HEK293 (cell line): ENCODE data around the gene TPI1.

Source experiments
- KLF7 ChIP-seq: fragments of 450-650 bp; formaldehyde crosslinking; IDR thresholded peaks from 2 replicates; pipeline ENCODE4 v1.5.1; 2016; ENCODE audit warnings: missing biosample characterization, missing genetic modification characterization, borderline replicate concordance
- KLF9 ChIP-seq: fragments of 450-650 bp; formaldehyde crosslinking; IDR thresholded peaks from 2 replicates; pipeline ENCODE4 v1.5.1; 2016; ENCODE audit warnings: missing biosample characterization, missing genetic modification characterization, low read depth
- MYNN ChIP-seq: fragments of 450-650 bp; formaldehyde crosslinking; IDR thresholded peaks from 2 replicates; pipeline ENCODE4 v1.5.1; 2016; ENCODE audit warnings: missing biosample characterization, missing genetic modification characterization, borderline replicate concordance
- TCF7L2 ChIP-seq: IDR thresholded peaks from 2 replicates; pipeline ENCODE4 v1.6.1; 2011; ENCODE audit warnings: low read depth, mild to moderate bottlenecking, inconsistent platforms, low read length, moderate library complexity, borderline replicate concordance
- ZFP37 ChIP-seq: fragments of 450-650 bp; formaldehyde crosslinking; IDR thresholded peaks from 2 replicates; pipeline ENCODE4 v1.5.1; 2016; ENCODE audit warnings: missing biosample characterization, missing genetic modification characterization
- ZNF133 ChIP-seq: fragments of 450-650 bp; formaldehyde crosslinking; IDR thresholded peaks from 2 replicates; pipeline ENCODE4 v1.5.1; 2016; ENCODE audit warnings: missing biosample characterization, missing genetic modification characterization
- ZNF174 ChIP-seq: fragments of 450-650 bp; formaldehyde crosslinking; IDR thresholded peaks from 2 replicates; pipeline ENCODE4 v1.5.0; 2017; ENCODE audit warnings: missing biosample characterization, mild to moderate bottlenecking, missing genetic modification characterization
- ZNF184 ChIP-seq: fragments of 450-650 bp; IDR thresholded peaks from 2 replicates; pipeline ENCODE4 v1.5.1; 2018; ENCODE audit warnings: missing biosample characterization, mild to moderate bottlenecking, missing genetic modification characterization
- ZNF221 ChIP-seq: fragments of 450-650 bp; formaldehyde crosslinking; IDR thresholded peaks from 2 replicates; pipeline ENCODE4 v1.5.1; 2017; ENCODE audit warnings: missing biosample characterization, missing genetic modification characterization, borderline replicate concordance
- ZNF302 ChIP-seq: fragments of 450-650 bp; formaldehyde crosslinking; IDR thresholded peaks from 2 replicates; pipeline ENCODE4 v1.5.1; 2016; ENCODE audit warnings: missing biosample characterization, missing genetic modification characterization, low read depth
- ZNF311 ChIP-seq: fragments of 450-650 bp; formaldehyde crosslinking; IDR thresholded peaks from 2 replicates; pipeline ENCODE4 v1.5.1; 2017; ENCODE audit warnings: missing biosample characterization, missing genetic modification characterization, borderline replicate concordance
- ZNF324 ChIP-seq: fragments of 450-650 bp; formaldehyde crosslinking; IDR thresholded peaks from 2 replicates; pipeline ENCODE4 v1.5.1; 2016; ENCODE audit warnings: missing biosample characterization, missing genetic modification characterization
- ZNF341 ChIP-seq: fragments of 450-650 bp; formaldehyde crosslinking; IDR thresholded peaks from 2 replicates; pipeline ENCODE4; 2016; ENCODE audit warnings: low read depth, missing biosample characterization, missing genetic modification characterization
- ZNF350 ChIP-seq: fragments of 450-650 bp; formaldehyde crosslinking; IDR thresholded peaks from 2 replicates; pipeline ENCODE4 v1.5.0; 2017; ENCODE audit warnings: missing biosample characterization, mild to moderate bottlenecking, missing genetic modification characterization
- ZNF513 ChIP-seq: fragments of 450-650 bp; IDR thresholded peaks from 2 replicates; pipeline ENCODE4 v1.5.1; 2018; ENCODE audit warnings: missing biosample characterization, missing genetic modification characterization
- ZNF518A ChIP-seq: fragments of 450-650 bp; formaldehyde crosslinking; conservative IDR thresholded peaks from 2 replicates; pipeline ENCODE4 v1.5.1; 2016; ENCODE audit warnings: low read depth, missing biosample characterization, missing genetic modification characterization
- ZNF571 ChIP-seq: fragments of 450-650 bp; formaldehyde crosslinking; IDR thresholded peaks from 2 replicates; pipeline ENCODE4 v1.5.0; 2017; ENCODE audit warnings: missing biosample characterization, missing genetic modification characterization
- ZNF645 ChIP-seq: fragments of 450-650 bp; formaldehyde crosslinking; IDR thresholded peaks from 2 replicates; pipeline ENCODE4; 2016; ENCODE audit warnings: missing biosample characterization, missing genetic modification characterization
- ZNF692 ChIP-seq: fragments of 450-650 bp; formaldehyde crosslinking; IDR thresholded peaks from 2 replicates; pipeline ENCODE4 v1.5.1; 2016; ENCODE audit warnings: missing biosample characterization, missing genetic modification characterization
- ZNF707 ChIP-seq: fragments of 450-650 bp; formaldehyde crosslinking; IDR thresholded peaks from 2 replicates; pipeline ENCODE4 v1.5.1; 2016; ENCODE audit warnings: missing biosample characterization, missing genetic modification characterization
- ZNF792 ChIP-seq: fragments of 450-650 bp; formaldehyde crosslinking; IDR thresholded peaks from 2 replicates; pipeline ENCODE4 v1.5.1; 2016; ENCODE audit warnings: missing biosample characterization, missing genetic modification characterization
- ZNF830 ChIP-seq: fragments of 450-650 bp; IDR thresholded peaks from 2 replicates; pipeline ENCODE4 v1.5.0; 2018; ENCODE audit warnings: missing biosample characterization, missing genetic modification characterization, low read depth, mild to moderate bottlenecking, moderate library complexity
- ZNF837 ChIP-seq: fragments of 450-650 bp; formaldehyde crosslinking; IDR thresholded peaks from 2 replicates; pipeline ENCODE4 v1.5.1; 2016; ENCODE audit warnings: missing biosample characterization, missing genetic modification characterization
- ZSCAN23 ChIP-seq: fragments of 450-650 bp; formaldehyde crosslinking; IDR thresholded peaks from 2 replicates; pipeline ENCODE4 v1.5.1; 2016; ENCODE audit warnings: missing biosample characterization, missing genetic modification characterization
- ZSCAN30 ChIP-seq: fragments of 450-650 bp; IDR thresholded peaks from 2 replicates; pipeline ENCODE4 v1.5.1; 2018; ENCODE audit warnings: missing biosample characterization, mild to moderate bottlenecking, missing genetic modification characterization, moderate library complexity
- ZSCAN4 ChIP-seq: fragments of 450-650 bp; formaldehyde crosslinking; IDR thresholded peaks from 2 replicates; pipeline ENCODE4 v1.5.1; 2017; ENCODE audit warnings: missing biosample characterization, missing genetic modification characterization

Gene TPI1

GRCh38 chr12:6872073-6873048, 5.0 kb downstream of the TPI1 start (continued):
- TF ChIP-seq ZNF645 (tag by site-specific recombination), result no peak
- no peak for TF ChIP-seq ZNF221 (tag by site-specific recombination)
- no peak for TF ChIP-seq ZSCAN4 (tag by site-specific recombination)
- TF ChIP-seq ZNF133 (tag by site-specific recombination), result no peak
- TF ChIP-seq ZNF174 (tag by site-specific recombination), result no peak
- TF ChIP-seq ZNF707, result no peak
- no peak for TF ChIP-seq ZNF184 (tag by site-specific recombination)
- no peak; the same call in 1 of the 2 replicates for TF ChIP-seq ZSCAN30
- TF ChIP-seq ZNF830 (tag by site-specific recombination), result no peak
- 0 out of 2 replicates have a peak, but pooled peaks have one; percentile 59 for TF ChIP-seq KLF7
- TF ChIP-seq ZNF324, result no peak
- no peak for TF ChIP-seq ZNF311 (tag by site-specific recombination)
- TF ChIP-seq ZNF692, result peak; percentile 68
- TF ChIP-seq TCF7L2, result no peak
- no peak for TF ChIP-seq MYNN
- no peak for TF ChIP-seq ZNF513 (tag by site-specific recombination)
- no peak for TF ChIP-seq ZNF518A (tag by site-specific recombination)
- TF ChIP-seq ZNF571 (tag by site-specific recombination), result no peak
- no peak for TF ChIP-seq ZNF837 (tag by site-specific recombination)
- TF ChIP-seq ZNF792 (tag by site-specific recombination), result no peak
- peak; percentile 88 for TF ChIP-seq ZNF341 (tag by site-specific recombination)
- TF ChIP-seq KLF9 (tag by site-specific recombination), result peak; percentile 99
- no peak for TF ChIP-seq ZNF302
- no peak for TF ChIP-seq ZNF350 (tag by site-specific recombination)
- no peak for TF ChIP-seq ZSCAN23 (tag by site-specific recombination)
- TF ChIP-seq ZFP37 (tag by site-specific recombination), result no peak
